RWPE2 (cell line): ENCODE measurements around the gene ADAM19.

Experiments
- ATAC-seq: fragments of 200-7000 bp; cut with Tn5 transposase; 3 replicates; pipeline ENCODE4 v1.9.1; 2021; ENCODE audit warnings: low read depth
- DNase-seq: peaks from one replicate; pipeline ENCODE4 v3.0.0-alpha.2; 2020; ENCODE audit warnings: low spot score
- H3K27ac ChIP-seq: fragments of 450-650 bp; 2 replicates; pipeline ENCODE4 v1.5.1; 2017; ENCODE audit warnings: mild to moderate bottlenecking; ENCODE audit not compliant: poor library complexity, severe bottlenecking
- H3K27me3 ChIP-seq: fragments of 250-450 bp; sonication (Bioruptor Pico); 2 replicates; pipeline ENCODE4 v1.5.1; 2021; ENCODE audit warnings: mild to moderate bottlenecking, moderate library complexity; ENCODE audit not compliant: insufficient read depth, poor library complexity, severe bottlenecking
- H3K36me3 ChIP-seq: fragments of 250-450 bp; sonication (Bioruptor Pico); 2 replicates; pipeline ENCODE4 v1.5.1; 2020; ENCODE audit warnings: low read depth, mild to moderate bottlenecking, moderate library complexity
- H3K4me1 ChIP-seq: fragments of 250-450 bp; sonication (Bioruptor Pico); 2 replicates; pipeline ENCODE4 v1.5.1; 2021; ENCODE audit warnings: mild to moderate bottlenecking, moderate library complexity; ENCODE audit not compliant: insufficient read depth, poor library complexity, severe bottlenecking
- H3K4me3 ChIP-seq: fragments of 250-450 bp; sonication (Bioruptor Pico); 2 replicates; pipeline ENCODE4 v1.5.1; 2021; ENCODE audit warnings: mild to moderate bottlenecking, moderate library complexity; ENCODE audit not compliant: severe bottlenecking
- H3K9me3 ChIP-seq: fragments of 250-450 bp; sonication (Bioruptor Pico); 2 replicates; pipeline ENCODE4 v1.5.1; 2021; ENCODE audit warnings: mild to moderate bottlenecking, moderate library complexity; ENCODE audit not compliant: severe bottlenecking
- TF ChIP-seq, protein P1 (sequence below): fragments of 450-650 bp; IDR thresholded peaks from one replicate; pipeline ENCODE4 v1.5.1; 2017; ENCODE audit warnings: mild to moderate bottlenecking, moderate library complexity; ENCODE audit not compliant: poor library complexity, severe bottlenecking

The ADAM19 gene

DNA sequence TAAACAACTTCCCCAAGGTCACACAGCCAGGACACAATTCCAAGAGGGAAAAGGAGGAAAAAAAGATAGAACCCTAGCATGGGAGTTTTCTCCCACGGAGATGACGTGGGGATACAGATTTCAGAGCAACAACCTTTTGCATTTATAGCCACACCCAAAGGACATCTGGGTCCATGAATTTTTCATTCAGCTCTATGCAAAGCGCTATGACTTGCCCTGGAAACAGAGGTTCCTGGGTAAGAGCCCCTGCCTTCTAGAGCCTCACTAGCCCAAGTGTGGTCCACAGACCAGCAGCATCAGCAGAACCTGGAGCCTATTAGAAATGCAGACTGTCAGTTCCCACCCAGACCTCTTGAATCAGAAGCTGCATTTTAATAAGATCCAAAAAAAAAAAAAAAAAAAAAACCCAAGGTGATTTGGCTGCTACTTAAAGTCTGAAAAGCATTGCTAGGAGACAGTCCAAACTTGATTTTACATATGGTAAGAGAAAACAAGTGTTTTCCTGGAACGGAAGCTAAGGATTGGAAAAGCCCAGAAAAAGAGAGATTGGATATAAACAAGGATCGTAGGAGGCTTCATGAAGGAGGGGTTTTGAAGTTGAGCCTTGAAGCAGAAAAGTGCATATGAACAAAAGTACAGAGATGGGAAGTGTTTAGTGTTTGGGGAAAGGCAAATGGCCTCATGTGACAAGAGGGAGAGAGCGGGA, 17.6 kb upstream of the ADAM19 start:
- Histone ChIP-seq H3K4me3 (no peak overlapping the region), H3K9me3 (no peaks in the 10 kb centered on the region), H3K4me1 (no peaks in the 10 kb centered on the region), H3K27ac (no peak overlapping the region), H3K27me3 (no peaks in the 10 kb centered on the region), H3K36me3 (no peaks in the 10 kb centered on the region)
- TF ChIP-seq, protein P1, sequence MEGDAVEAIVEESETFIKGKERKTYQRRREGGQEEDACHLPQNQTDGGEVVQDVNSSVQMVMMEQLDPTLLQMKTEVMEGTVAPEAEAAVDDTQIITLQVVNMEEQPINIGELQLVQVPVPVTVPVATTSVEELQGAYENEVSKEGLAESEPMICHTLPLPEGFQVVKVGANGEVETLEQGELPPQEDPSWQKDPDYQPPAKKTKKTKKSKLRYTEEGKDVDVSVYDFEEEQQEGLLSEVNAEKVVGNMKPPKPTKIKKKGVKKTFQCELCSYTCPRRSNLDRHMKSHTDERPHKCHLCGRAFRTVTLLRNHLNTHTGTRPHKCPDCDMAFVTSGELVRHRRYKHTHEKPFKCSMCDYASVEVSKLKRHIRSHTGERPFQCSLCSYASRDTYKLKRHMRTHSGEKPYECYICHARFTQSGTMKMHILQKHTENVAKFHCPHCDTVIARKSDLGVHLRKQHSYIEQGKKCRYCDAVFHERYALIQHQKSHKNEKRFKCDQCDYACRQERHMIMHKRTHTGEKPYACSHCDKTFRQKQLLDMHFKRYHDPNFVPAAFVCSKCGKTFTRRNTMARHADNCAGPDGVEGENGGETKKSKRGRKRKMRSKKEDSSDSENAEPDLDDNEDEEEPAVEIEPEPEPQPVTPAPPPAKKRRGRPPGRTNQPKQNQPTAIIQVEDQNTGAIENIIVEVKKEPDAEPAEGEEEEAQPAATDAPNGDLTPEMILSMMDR, result no peak
- ATAC-seq (no peak), DNase-seq (no peak)

DNA sequence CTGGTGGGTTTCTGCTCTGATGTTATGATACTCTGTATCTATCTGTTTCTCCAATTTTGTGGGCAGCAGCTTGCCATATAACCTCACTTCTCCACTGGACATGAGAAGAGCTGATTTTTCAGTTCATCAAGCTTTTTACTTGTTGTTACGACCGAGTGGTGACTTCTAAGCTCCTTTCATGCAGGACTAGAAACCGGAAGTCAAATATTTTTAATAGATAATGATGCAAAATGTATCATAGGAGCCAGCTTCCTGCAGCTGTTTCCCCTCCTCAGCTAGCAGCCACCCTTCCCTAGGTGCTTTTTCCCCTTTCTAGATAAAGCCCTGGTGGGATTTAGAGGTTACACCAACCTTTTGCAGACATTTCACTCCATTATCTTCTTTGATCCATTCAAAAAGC, 17.0 kb upstream of the ADAM19 start:
- Histone ChIP-seq H3K27ac (no peak overlapping the region), H3K36me3 (no peaks in the 10 kb centered on the region), H3K27me3 (no peaks in the 10 kb centered on the region), H3K9me3 (no peaks in the 10 kb centered on the region), H3K4me1 (no peaks in the 10 kb centered on the region), H3K4me3 (no peak overlapping the region)
- TF ChIP-seq, protein P1, result no peak
- DNase-seq (no peak), ATAC-seq (no peak)

DNA sequence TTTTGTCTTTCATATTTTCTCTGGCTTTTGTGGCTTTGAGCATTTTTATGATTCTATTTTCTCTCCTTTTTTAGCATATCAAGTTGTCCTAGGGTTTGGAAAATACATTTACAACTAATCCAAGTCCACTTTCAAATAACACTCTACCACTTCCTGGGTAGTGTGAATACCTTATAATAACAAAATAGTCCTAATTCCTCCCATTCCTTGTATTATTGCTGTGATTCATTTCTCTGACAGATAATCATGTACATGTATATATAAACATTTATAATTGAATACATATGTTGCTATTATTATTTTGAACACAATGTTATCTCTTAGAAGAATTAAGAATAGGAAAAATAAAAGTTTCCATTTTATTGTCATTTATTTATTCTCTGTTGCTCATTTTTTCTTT, 14.9 kb upstream of the ADAM19 start:
- TF ChIP-seq, protein P1, result no peak
- DNase-seq, result no peak
- no peaks in the 10 kb centered on the region for H3K36me3 ChIP-seq
- no peaks in the 10 kb centered on the region for H3K27me3 ChIP-seq
- H3K4me3 ChIP-seq, result no peak overlapping the region
- no peak overlapping the region for H3K27ac ChIP-seq
- no peaks in the 10 kb centered on the region for H3K4me1 ChIP-seq
- ATAC-seq, result no peak
- H3K9me3 ChIP-seq, result no peaks in the 10 kb centered on the region

DNA sequence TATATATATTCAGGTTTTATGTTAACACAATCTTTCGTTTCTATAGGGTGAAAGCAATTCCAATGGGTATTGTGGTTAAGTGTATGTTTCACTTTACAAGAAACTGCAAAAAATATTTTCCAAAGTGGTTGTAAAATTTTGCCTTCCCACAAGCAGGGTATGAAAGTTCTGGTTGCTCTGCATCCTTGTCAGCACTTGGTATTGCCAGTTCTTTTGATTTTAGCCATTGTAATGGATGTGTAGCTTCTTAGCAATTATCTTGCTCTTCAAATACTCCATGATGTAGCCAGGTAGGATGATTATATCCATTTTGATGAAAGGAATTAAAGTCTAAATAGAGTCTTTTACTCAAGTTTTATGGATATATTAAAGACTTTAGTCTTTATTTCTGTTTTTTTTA, 9.1 kb upstream of the ADAM19 start:
- ATAC-seq (no peak), DNase-seq (no peak)
- Histone ChIP-seq H3K4me1 (no peaks in the 10 kb centered on the region), H3K4me3 (no peak overlapping the region), H3K36me3 (no peaks in the 10 kb centered on the region), H3K9me3 (no peaks in the 10 kb centered on the region), H3K27ac (no peak overlapping the region), H3K27me3 (no peaks in the 10 kb centered on the region)
- TF ChIP-seq, protein P1, result no peak
